ENCODE results near the gene CAPN5.

The CAPN5 gene

DNA sequence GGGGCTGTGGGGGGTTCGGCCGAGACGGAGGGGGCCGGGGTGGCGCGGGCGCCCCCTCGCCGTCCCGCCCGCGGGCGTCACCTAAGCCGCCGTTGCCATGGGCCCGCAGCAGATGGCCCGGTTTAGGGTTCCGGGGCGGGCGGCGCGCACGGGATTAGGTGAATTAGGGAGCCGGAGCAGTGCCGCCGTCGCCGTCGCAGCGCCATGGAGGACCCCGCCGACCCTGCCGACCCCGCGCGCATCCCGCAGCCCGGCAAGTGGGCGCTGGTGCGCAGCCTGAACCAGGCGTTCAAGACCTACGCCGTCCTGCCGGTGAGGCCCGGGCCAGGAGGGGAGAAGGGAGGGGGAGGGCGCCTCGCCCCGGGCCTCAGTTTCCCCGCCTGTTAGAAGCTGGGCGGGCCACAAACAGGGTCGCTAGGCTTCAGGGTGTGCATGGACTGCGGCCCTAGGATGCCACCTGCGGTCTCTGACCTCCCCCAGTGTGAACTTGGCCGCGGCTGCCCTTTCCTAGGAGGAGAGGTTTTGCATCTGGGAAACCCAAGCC lies 71.4 kb downstream of the CAPN5 start:
- no peaks in the 10 kb centered on the region for H3K4me1 ChIP-seq (ENCODE audit: insufficient read depth, poor library complexity, severe bottlenecking)
- no peaks in the 10 kb centered on the region for H3K36me3 ChIP-seq (ENCODE audit: low read depth)
- no peaks in the 10 kb centered on the region for H3K27me3 ChIP-seq (ENCODE audit: insufficient read depth, poor library complexity, severe bottlenecking)
- TF ChIP-seq, protein P1, sequence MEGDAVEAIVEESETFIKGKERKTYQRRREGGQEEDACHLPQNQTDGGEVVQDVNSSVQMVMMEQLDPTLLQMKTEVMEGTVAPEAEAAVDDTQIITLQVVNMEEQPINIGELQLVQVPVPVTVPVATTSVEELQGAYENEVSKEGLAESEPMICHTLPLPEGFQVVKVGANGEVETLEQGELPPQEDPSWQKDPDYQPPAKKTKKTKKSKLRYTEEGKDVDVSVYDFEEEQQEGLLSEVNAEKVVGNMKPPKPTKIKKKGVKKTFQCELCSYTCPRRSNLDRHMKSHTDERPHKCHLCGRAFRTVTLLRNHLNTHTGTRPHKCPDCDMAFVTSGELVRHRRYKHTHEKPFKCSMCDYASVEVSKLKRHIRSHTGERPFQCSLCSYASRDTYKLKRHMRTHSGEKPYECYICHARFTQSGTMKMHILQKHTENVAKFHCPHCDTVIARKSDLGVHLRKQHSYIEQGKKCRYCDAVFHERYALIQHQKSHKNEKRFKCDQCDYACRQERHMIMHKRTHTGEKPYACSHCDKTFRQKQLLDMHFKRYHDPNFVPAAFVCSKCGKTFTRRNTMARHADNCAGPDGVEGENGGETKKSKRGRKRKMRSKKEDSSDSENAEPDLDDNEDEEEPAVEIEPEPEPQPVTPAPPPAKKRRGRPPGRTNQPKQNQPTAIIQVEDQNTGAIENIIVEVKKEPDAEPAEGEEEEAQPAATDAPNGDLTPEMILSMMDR (IDR thresholded peaks at IDR 0.05; ENCODE audit: poor library complexity, severe bottlenecking): no peak
- no peak for DNase-seq (ENCODE audit: low spot score)
- H3K4me3 ChIP-seq (ENCODE audit: severe bottlenecking): no peak overlapping the region
- no peak overlapping the region for H3K27ac ChIP-seq (ENCODE audit: poor library complexity, severe bottlenecking)
- no peaks in the 10 kb centered on the region for H3K9me3 ChIP-seq (ENCODE audit: severe bottlenecking)
- ATAC-seq (ENCODE audit: low read depth): no peak

DNA sequence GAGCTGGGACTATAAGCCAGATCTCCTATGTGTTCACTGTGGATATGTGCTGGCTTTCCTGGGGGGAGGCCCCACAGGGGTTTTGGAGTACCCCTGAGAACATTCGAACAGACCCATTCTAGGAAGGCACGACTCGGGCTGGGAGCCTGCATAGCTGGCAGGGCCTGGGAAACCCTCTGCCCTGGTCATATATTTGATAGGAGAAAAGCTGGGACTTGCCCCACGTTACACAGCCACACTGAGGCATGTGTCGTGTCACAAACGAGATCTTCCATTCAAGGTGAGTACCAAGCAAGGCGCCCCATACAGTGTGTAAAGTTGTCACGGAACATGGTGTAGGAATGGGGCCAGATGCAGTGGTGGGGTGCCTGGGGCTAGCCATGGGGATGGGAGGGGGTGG lies 72.4 kb downstream of the CAPN5 start:
- H3K9me3 ChIP-seq (ENCODE audit: severe bottlenecking): no peaks in the 10 kb centered on the region
- no peak overlapping the region for H3K27ac ChIP-seq (ENCODE audit: poor library complexity, severe bottlenecking)
- no peak overlapping the region for H3K4me3 ChIP-seq (ENCODE audit: severe bottlenecking)
- DNase-seq (ENCODE audit: low spot score): no peak
- TF ChIP-seq, protein P1 (IDR thresholded peaks at IDR 0.05; ENCODE audit: poor library complexity, severe bottlenecking): no peak
- H3K27me3 ChIP-seq (ENCODE audit: insufficient read depth, poor library complexity, severe bottlenecking): no peaks in the 10 kb centered on the region
- no peaks in the 10 kb centered on the region for H3K36me3 ChIP-seq (ENCODE audit: low read depth)
- H3K4me1 ChIP-seq (ENCODE audit: insufficient read depth, poor library complexity, severe bottlenecking): no peaks in the 10 kb centered on the region
- ATAC-seq (ENCODE audit: low read depth): no peak

DNA sequence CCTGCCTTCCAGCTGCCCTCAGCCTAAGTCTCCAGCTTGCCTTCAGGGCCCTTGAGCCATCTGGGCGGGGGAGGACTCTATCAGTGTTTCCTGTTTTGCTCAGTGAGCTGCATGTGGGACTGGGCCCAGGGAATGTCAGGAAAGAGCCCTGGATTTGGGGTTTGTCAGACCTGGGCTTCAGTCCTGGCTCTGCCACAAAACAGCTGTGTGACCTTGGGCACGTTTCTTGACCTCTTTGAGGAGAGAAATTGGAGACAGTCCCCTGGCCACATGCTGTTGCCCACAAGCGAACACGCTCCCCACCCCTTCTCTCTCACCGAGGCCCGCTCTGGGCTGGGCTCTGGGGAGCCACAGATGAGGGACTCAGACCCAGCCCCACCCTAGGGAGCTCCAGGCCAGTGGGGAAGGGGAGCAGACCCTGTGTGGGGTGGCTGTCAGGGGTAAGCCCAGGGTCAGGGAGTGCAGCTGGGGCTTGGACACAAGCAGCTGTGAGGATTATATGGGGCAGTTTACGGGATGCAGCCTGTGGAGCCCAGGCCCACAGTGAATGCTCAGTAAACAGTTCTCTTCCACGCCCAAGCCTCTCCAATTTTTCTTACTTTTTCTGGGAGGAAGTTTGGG lies 73.6 kb downstream of the CAPN5 start:
- Histone ChIP-seq H3K27me3 (ENCODE audit: insufficient read depth, poor library complexity, severe bottlenecking) (no peaks in the 10 kb centered on the region), H3K9me3 (ENCODE audit: severe bottlenecking) (no peaks in the 10 kb centered on the region), H3K36me3 (ENCODE audit: low read depth) (no peaks in the 10 kb centered on the region), H3K4me3 (ENCODE audit: severe bottlenecking) (no peak overlapping the region), H3K27ac (ENCODE audit: poor library complexity, severe bottlenecking) (no peak overlapping the region), H3K4me1 (ENCODE audit: insufficient read depth, poor library complexity, severe bottlenecking) (no peaks in the 10 kb centered on the region)
- TF ChIP-seq, protein P1 (IDR thresholded peaks at IDR 0.05; ENCODE audit: poor library complexity, severe bottlenecking): no peak
- ATAC-seq (ENCODE audit: low read depth) (no peak), DNase-seq (ENCODE audit: low spot score) (no peak)

DNA sequence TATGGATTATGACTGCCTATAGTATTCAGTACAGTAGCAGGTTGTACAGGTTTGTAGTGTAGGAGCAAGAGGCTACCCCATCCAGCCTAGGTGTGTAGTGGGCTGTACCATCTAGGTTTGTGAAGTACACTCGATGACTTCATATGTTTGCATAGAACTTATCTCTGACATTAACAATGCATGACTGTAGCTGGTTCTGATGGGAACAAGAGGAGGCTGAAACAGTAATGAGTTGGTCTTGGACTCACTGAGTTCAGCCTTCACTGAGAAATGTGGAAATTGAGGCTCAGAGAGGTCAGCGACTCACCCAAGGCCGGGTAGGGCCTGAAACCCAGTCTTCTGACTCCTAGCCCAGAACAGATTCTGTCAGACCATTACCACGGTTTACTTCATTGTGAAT lies 74.3 kb downstream of the CAPN5 start:
- no peak overlapping the region for H3K27ac ChIP-seq (ENCODE audit: poor library complexity, severe bottlenecking)
- ATAC-seq (ENCODE audit: low read depth): peak; percentile 56
- no peak for DNase-seq (ENCODE audit: low spot score)

DNA sequence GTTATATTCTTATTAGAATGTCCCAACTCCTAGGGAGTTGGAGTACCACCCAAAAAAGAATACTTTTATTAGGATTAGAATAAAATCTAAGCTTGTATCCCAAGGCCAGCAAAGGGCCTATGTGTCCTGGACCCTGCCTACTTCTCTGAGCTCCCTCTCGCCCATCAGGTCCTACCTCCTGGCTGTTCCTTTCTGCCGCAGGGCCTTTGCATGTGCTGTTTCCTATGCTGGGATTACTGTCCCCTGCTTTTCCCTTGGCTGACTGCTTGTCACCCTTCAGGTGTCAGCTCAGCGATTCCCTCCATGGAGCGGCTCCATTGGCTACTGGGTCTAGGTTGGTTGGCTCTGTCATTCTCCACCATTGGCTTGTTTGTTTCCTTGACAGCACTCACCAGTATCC lies 74.7 kb downstream of the CAPN5 start:
- TF ChIP-seq, protein P1 (IDR thresholded peaks at IDR 0.05; ENCODE audit: poor library complexity, severe bottlenecking): no peak
- no peak overlapping the region for H3K4me3 ChIP-seq (ENCODE audit: severe bottlenecking)
- no peak for DNase-seq (ENCODE audit: low spot score)
- H3K36me3 ChIP-seq (ENCODE audit: low read depth): no peaks in the 10 kb centered on the region
- H3K4me1 ChIP-seq (ENCODE audit: insufficient read depth, poor library complexity, severe bottlenecking): no peaks in the 10 kb centered on the region
- no peak for ATAC-seq (ENCODE audit: low read depth)
- no peaks in the 10 kb centered on the region for H3K27me3 ChIP-seq (ENCODE audit: insufficient read depth, poor library complexity, severe bottlenecking)
- H3K27ac ChIP-seq (ENCODE audit: poor library complexity, severe bottlenecking): no peak overlapping the region
- no peaks in the 10 kb centered on the region for H3K9me3 ChIP-seq (ENCODE audit: severe bottlenecking)

More for the DNA sequence above, 74.3 kb downstream of the CAPN5 start:
- Histone ChIP-seq H3K9me3 (ENCODE audit: severe bottlenecking) (no peaks in the 10 kb centered on the region), H3K36me3 (ENCODE audit: low read depth) (no peaks in the 10 kb centered on the region), H3K4me1 (ENCODE audit: insufficient read depth, poor library complexity, severe bottlenecking) (no peaks in the 10 kb centered on the region), H3K4me3 (ENCODE audit: severe bottlenecking) (no peak overlapping the region), H3K27me3 (ENCODE audit: insufficient read depth, poor library complexity, severe bottlenecking) (no peaks in the 10 kb centered on the region)
- TF ChIP-seq, protein P1 (IDR thresholded peaks at IDR 0.05; ENCODE audit: poor library complexity, severe bottlenecking): no peak
